Measurements from ENCODE around the gene CELA2A. TPM values are rescaled to one million over a fixed set of nuclear protein-coding genes. Genes with fewer than 3 reads are reported as not detected.
"Not testable (repeated sequence)": the region's sequence is repeated elsewhere in the genome, so short reads cannot be mapped to it uniquely, and the experiment has no call there.

CELA2A gene
- total RNA-seq, 3 donors from 2014 or later: not detected

DNA sequence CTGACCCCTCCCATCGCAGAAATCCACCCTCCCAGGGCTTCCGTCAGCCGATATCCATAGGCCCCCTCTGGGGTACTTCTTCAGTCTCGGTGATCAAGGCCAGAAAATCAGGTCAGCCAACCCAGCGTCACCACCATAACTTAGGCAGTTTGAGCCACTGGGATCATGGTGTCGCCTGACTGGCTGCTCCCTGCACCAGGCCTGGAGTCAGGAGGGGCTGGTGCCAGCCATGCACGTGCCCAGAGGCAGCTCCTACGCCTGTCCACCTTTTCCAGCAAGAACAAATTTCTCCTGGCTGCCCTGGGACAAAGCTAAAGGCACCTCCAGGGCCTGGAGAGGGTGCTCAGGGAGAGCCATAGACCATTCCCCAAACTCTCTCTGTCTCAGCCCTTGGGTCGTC lies 23.1 kb upstream of the CELA2A start:
- H3K27me3 ChIP-seq: no peaks in the 10 kb centered on the region
- DNase-seq (ENCODE audit: low spot score in 2 of 2): no peak
- no peaks in the 10 kb centered on the region for H3K4me1 ChIP-seq
- no peak overlapping the region for H3K4me3 ChIP-seq
- TF ChIP-seq, protein P1, sequence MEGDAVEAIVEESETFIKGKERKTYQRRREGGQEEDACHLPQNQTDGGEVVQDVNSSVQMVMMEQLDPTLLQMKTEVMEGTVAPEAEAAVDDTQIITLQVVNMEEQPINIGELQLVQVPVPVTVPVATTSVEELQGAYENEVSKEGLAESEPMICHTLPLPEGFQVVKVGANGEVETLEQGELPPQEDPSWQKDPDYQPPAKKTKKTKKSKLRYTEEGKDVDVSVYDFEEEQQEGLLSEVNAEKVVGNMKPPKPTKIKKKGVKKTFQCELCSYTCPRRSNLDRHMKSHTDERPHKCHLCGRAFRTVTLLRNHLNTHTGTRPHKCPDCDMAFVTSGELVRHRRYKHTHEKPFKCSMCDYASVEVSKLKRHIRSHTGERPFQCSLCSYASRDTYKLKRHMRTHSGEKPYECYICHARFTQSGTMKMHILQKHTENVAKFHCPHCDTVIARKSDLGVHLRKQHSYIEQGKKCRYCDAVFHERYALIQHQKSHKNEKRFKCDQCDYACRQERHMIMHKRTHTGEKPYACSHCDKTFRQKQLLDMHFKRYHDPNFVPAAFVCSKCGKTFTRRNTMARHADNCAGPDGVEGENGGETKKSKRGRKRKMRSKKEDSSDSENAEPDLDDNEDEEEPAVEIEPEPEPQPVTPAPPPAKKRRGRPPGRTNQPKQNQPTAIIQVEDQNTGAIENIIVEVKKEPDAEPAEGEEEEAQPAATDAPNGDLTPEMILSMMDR (IDR thresholded peaks at IDR 0.05): no peak
- TF ChIP-seq POLR2AphosphoS5 (IDR thresholded peaks at IDR 0.05) (no peak), POLR2A (IDR thresholded peaks at IDR 0.05) (no peak)
- no peaks in the 10 kb centered on the region for H3K9me3 ChIP-seq
- H3K27ac ChIP-seq: no peak overlapping the region
- H3K36me3 ChIP-seq: no peaks in the 10 kb centered on the region
- intact Hi-C loops (cut with DNase I; ENCODE audit: low total_unique reads): no loop called here

DNA sequence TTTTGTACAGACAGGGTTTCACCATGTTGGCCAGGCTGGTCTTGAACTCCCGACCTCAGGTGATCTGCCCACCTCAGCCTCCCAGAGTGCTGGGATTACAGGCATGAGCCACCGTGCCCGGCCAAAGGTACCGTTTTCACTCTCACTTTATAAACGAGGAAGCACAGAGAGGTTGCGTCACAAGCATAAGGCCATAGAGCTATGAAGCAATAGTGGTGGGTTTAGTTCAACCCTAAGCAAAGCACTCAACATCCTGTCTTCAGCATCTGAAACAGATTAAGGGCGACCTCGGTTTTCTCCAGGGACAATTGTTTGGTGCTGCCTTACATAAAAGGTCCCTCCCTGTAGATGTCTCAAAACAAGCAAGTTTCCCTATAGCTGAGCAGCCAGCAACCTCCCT lies 21.8 kb upstream of the CELA2A start:
- intact Hi-C loops (cut with DNase I; ENCODE audit: low total_unique reads): loop anchor here (5.0 kb wide), 1 partner anchor 107 kb away; no protein-coding TSS in a partner anchor
- H3K27ac ChIP-seq; H3K4me3 ChIP-seq; DNase-seq (ENCODE audit: low spot score in 2 of 2); H3K27me3 ChIP-seq; H3K9me3 ChIP-seq; H3K36me3 ChIP-seq; H3K4me1 ChIP-seq: not testable (repeated sequence)

DNA sequence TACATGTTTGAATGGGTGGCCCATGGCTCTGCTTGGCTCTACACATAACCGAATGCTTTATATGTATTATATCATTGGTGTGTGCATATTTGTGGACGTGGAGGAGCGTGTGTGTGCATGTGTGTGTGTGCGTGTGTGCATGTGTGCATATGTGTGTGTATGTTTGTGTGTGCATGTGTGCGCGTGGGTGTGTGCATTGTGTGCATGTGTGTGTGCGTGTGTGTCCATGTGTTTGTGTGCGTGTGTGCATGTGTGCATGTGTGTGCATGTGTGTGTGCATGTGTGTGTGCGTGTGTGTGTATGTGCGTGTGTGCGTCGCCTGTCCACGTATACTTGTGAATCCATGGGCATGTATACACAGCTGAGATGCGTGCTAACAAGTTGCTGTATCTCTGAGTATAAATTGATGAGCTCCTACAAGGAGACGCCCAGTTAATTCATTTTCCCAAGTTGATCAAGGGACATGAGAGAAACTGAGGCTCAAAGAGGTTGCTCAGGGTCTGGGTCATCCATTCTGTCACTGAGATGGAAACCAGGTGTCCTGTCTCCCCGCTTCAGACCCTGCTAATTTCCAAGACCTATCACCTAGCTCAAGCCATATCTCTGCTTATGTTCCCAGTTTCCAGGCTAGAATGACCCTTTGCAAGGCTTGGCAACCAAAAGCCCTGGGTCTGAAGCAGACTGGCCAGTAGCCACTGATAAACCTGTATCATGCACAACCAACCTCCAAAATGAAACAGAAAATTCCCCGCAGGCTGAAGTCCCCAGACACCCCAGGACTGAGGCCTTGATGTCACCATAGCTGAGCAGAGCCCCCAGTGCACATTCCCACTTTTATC lies 21.1 kb upstream of the CELA2A start:
- no peak overlapping the region for H3K27ac ChIP-seq
- intact Hi-C loops (cut with DNase I; ENCODE audit: low total_unique reads): loop anchor here (5.0 kb wide), 1 partner anchor 108 kb away; no protein-coding TSS in a partner anchor
- H3K36me3 ChIP-seq: no peaks in the 10 kb centered on the region
- H3K4me1 ChIP-seq: no peaks in the 10 kb centered on the region
- TF ChIP-seq POLR2AphosphoS5 (IDR thresholded peaks at IDR 0.05) (no peak), POLR2A (IDR thresholded peaks at IDR 0.05) (no peak)
- TF ChIP-seq, protein P1 (IDR thresholded peaks at IDR 0.05): no peak
- H3K4me3 ChIP-seq: no peak overlapping the region
- DNase-seq (ENCODE audit: low spot score in 2 of 2): no peak
- no peaks in the 10 kb centered on the region for H3K9me3 ChIP-seq
- H3K27me3 ChIP-seq: no peaks in the 10 kb centered on the region

DNA sequence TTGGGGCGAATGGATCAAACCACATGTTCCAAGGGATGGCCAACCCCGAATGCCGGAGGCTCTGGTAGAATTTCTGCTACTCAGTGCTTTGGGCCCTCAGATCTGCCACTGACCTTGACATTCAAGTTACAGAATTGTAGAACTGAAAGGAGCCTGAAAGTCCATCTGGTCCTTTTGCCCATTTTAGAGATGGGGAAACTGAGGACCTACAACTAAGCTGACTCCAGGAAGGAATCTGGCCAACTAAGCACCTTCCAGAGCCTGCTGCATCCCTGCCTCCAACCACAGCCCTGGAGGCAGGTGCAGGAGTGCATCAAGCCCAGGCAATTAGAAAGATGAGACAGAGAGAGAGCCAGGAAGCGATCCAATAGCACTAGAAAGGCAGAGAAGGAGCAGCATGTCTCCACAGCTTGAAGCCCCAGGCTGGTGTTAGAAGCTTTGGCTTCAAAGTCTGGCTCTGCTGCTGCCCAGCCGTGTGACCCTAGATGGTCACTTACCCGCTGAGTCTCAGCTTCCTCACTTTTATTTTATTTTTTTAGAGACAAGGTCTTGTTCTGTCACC lies 19.6 kb upstream of the CELA2A start:
- no peaks in the 10 kb centered on the region for H3K36me3 ChIP-seq
- no peaks in the 10 kb centered on the region for H3K27me3 ChIP-seq
- TF ChIP-seq, protein P1 (IDR thresholded peaks at IDR 0.05): no peak
- TF ChIP-seq POLR2AphosphoS5 (IDR thresholded peaks at IDR 0.05) (no peak), POLR2A (IDR thresholded peaks at IDR 0.05) (no peak)
- H3K9me3 ChIP-seq: no peaks in the 10 kb centered on the region
- no peak overlapping the region for H3K27ac ChIP-seq
- no peaks in the 10 kb centered on the region for H3K4me1 ChIP-seq
- intact Hi-C loops (cut with DNase I; ENCODE audit: low total_unique reads): loop anchor here (5.0 kb wide), 1 partner anchor 110 kb away; no protein-coding TSS in a partner anchor
- DNase-seq (ENCODE audit: low spot score in 2 of 2): no peak
- H3K4me3 ChIP-seq: no peak overlapping the region

DNA sequence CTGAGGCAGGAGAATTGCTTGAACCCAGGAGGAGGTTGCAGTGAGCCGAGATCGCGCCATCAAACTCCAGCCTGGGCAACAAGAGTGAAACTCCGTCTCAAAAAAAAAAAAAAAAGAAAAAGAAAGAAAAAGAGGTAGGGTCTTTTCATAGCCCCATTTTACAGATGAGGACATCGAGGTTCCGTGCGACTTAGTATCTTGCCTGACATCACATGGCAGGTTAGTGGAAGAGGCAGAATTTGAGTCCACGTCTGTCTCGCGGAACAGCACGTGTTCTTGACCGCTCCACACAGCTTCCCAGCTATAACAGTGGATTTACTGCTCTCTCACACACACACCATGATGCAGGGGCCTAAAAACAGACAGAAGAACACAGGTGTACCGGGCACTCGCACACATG lies 17.2 kb upstream of the CELA2A start:
- TF ChIP-seq POLR2AphosphoS5 (IDR thresholded peaks at IDR 0.05): no peak
- no peaks in the 10 kb centered on the region for H3K9me3 ChIP-seq
- no peak overlapping the region for H3K4me3 ChIP-seq
- no peaks in the 10 kb centered on the region for H3K36me3 ChIP-seq
- intact Hi-C loops (cut with DNase I; ENCODE audit: low total_unique reads): loop anchor here (5.0 kb wide), 1 partner anchor 112 kb away; no protein-coding TSS in a partner anchor
- no peaks in the 10 kb centered on the region for H3K4me1 ChIP-seq
- no peaks in the 10 kb centered on the region for H3K27me3 ChIP-seq
- H3K27ac ChIP-seq: no peak overlapping the region
- no peak for DNase-seq (ENCODE audit: low spot score in 2 of 2)

DNA sequence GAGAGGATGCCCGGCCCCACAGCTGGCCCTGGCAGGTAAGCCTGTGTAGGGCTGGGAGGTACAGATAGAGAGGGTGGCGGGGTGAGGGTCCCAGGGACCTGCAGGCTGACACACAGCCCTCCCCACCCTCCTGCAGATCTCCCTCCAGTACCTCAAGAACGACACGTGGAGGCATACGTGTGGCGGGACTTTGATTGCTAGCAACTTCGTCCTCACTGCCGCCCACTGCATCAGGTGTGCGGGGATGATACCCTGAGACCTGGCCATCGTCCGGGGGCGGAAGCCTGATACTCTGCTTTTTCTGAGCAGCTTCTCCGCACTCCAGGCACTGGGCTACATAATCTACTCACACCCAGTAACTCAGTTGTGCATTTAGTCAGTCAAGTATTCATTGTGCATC lies 16.2 kb upstream of the CELA2A start:
- DNase-seq (ENCODE audit: low spot score in 2 of 2): no peak
- H3K36me3 ChIP-seq: no peaks in the 10 kb centered on the region
- no peak overlapping the region for H3K27ac ChIP-seq
- no peaks in the 10 kb centered on the region for H3K9me3 ChIP-seq
- no peaks in the 10 kb centered on the region for H3K27me3 ChIP-seq
- no peaks in the 10 kb centered on the region for H3K4me1 ChIP-seq
- intact Hi-C loops (cut with DNase I; ENCODE audit: low total_unique reads): no loop called here
- H3K4me3 ChIP-seq: no peak overlapping the region
- TF ChIP-seq, protein P1 (IDR thresholded peaks at IDR 0.05): no peak
- TF ChIP-seq POLR2A (IDR thresholded peaks at IDR 0.05) (no peak), POLR2AphosphoS5 (IDR thresholded peaks at IDR 0.05) (no peak)

All from breast epithelium (tissue), 4 donors.